CD4-positive, alpha-beta T cell treated with Interleukin-4 for 4 hours (primary cell): Measurements from ENCODE around the gene TPST1.

ENCODE experiments used
- DNase-seq: peaks from one replicate; pipeline ENCODE4 v3.0.0-alpha.2; 2020

TPST1 gene

DNA sequence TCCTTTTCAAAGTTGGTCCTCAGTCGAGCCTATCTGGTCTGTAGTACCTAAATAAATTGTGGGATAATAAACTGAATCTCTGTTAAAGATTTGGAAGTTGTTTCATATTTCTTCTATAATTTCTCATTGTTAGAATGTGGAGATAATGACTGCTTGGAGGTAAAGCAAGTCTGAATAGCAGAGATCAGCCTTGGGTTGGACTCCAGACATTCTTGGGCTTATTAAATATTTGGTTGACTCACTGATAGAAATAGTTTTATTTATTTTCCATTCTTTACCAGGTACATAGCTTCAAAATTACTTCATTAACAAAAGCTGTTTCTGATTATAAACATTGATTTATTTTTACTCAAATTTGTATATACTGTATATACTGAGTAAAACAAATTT lies 34.3 kb downstream of the TPST1 start:
- no peak for DNase-seq

DNA sequence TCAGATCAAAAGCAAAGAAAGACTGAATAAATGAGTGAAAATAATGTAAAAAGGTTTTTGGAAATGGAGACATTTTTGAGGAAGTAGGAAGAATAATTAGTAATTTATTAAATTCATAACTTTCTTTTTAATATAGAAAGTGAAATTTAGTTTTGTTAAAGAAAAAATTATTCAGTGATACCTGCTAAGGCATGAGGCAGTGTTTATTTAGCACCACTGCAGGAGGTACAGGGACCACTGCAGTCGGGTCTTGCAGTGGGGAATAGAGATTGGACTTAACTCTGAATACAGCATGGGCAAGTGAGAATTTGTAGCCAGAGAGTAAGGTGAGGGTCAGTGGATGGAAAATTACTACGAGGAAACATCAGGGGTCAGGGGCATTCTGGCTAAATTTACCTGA lies 39.9 kb downstream of the TPST1 start:
- DNase-seq = no peak

DNA sequence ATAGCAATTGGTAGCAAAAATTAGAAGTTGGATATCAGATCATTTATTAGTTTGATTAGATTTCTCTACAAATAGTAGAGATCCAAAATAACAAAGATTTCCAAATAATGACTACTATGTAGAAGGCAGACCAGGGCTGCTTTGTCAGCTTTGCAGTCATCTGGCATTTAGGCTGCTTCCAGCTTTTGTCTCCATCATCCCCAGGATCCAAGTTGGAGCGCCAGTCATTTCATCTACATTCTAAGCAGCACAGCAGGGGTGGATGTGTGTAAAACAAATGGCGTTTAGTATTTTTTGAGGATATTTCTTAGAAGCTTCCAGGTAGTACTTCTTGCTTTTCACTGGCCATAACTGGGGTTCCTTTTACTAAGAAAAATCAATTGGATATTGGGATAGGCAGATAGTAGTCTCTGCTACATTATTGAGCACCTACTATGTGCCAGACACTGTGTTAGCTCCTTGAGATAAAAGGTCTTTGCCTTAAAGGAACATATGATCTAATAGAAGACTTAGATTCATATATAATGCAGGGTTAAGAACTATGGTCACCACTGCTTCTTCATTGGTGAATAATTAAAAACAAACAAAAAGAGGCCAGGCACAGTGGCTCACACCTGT lies 41.5 kb downstream of the TPST1 start:
- no peak for DNase-seq

DNA sequence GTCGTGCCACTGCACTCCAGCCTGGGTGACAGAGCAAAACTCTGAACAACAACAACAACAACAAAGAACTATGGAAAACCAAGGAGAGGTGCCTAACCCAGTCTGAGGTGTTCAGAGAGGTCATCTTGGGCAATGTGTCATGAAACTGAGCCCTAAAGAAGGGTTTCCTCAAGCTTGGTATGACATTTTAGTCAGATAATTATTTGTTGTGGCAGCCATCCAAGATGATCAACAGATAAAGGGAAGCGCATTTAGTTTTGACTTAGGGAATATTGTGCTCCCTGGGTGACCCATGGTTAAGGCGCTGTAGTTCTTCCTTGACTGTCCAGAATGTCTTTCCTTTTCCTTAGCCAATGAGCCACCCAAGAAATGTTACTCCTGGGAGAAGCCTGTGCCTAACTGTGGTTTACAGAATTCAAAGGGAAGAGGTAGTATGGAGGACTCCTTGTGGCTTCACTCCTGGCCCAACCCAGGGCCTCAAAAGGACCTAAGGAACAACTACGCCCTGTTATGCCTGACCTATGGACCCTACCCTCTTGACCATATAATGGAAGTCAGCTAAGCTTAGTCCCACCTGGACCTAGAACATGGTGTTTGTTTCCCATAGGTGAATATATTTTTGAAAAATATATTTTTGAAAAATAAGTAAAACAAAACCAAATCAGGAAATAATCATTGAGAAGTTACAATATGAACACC lies 42.4 kb downstream of the TPST1 start:
- DNase-seq = no peak

DNA sequence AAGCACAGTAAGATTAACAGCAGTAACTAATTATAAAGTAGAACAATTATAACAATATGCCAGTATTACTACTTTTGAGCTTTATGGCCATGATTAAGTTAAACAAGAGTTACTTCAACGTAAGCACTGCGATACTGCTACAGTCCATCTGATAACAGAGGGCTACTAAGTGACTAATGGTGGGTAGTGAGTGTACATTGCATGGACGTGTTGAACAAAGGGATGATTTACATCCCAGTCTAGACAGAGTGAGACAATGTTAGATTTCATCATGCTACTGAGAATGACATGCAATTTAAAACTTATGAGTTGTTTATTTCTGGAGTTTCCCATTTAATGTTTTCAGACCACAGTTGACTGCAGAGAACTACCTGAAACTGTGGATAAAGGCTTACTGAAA lies 45.6 kb downstream of the TPST1 start:
- no peak for DNase-seq

DNA sequence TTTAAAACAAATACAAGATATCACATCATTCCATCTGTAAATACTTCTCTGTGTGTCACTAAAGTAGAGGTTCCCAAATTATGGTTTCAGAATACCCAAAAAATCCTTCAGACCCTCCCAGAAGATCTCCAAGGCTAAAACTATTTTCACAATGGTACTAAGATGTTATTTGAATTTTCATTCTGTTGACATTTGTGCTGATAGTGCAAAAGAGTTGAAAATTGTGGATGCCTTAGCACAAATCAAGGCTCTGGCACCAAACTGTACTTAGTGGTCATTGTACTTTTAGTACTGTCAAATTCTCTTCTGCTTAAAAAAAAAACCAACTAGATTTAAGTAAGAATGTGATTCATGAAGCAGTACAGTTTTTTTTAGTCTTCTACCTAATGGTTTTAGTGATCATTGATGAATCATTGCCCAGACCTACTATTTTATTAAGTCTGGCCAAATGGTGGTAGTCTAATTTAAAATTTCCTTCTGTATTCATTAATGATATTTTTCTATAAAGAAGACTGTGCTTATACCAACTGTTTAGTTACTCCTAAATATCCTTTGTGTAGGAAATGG lies 50.5 kb downstream of the TPST1 start:
- no peak for DNase-seq

DNA sequence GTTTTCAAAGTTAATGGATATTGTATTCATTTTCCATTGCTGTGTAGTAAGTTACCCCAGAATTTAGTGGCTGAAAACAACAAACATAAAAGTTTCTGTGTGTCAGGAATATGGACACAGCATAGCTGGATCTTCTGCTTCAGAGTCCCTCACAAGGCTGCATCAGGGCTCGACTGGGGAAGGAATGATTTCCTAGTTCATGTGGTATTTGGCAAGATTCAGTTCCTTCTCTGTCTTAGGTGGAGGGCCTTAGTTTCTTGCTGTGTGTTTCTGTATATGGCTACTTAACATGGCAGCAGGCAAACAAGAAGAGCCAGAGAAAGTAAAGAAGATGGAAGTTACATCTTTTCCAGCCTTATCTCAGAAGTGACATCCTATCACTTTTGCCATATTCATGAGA lies 51.1 kb downstream of the TPST1 start:
- no peak for DNase-seq

GRCh38 chr7:66257481-66257880 lies 52.3 kb downstream of the TPST1 start:
- no peak for DNase-seq

GRCh38 chr7:66258409-66258808 lies 53.3 kb downstream of the TPST1 start:
- DNase-seq = no peak

GRCh38 chr7:66261941-66262340 lies 56.8 kb downstream of the TPST1 start:
- no peak for DNase-seq

- no peak for DNase-seq
Observed at GRCh38 chr7:66263936-66264335, 58.8 kb downstream of the TPST1 start.

DNA sequence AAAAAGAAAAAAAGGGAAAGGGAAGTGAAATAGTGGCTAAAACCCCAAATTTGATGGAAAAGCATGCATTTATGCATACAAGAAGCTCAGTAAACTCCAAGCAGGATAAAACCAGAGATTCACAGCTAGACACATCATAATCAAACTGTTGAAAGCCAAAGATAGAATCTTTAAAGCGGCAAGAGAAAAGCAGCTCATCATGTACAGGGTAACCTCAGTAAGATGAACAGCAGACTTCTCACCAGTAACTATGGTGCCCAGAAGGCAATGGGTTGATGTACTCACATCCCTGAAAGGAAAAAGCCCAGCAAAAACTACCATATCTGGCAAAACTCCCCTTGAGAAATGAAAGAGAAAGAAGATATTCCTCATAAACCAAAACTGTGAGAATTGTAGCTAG lies 60.4 kb downstream of the TPST1 start:
- no peak for DNase-seq

DNA sequence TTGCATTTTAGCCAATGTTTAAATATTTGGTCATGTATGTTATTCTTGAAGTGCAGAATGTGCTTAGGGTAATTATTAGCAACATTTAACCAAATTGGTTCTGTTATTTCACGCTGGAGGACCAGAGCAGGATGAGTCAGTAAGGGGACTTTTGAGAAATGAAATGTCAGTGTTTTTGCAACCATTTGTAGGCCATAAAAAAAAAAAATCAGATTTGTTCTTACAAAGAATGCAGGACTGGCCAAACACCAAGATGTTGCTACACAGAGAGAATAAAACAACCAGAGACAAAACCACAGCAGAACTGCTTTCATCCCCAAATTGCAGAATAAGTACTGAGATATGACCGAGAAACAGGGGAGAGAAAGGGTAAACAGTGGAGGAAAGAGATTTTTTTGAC lies 62.1 kb downstream of the TPST1 start:
- no peak for DNase-seq

DNA sequence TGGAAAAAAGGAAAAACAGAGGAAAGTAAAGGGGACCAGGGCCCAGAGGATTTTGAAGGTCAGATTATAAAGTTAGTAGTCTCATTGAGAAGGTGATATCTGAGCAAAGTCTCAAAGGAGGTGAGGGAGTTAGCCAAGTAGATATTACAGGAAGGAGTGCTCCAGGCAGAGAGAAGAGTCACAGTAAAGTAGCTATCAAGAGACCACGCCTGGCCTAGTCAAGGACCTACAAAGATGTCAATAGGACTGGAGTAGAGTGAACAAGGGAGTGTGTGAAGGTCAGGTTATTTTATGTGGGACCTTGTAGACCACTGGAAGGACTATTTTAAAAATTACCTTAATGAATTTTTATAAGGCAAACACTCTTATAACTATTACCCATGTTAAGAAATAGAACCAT lies 64.8 kb downstream of the TPST1 start:
- DNase-seq = no peak

DNA sequence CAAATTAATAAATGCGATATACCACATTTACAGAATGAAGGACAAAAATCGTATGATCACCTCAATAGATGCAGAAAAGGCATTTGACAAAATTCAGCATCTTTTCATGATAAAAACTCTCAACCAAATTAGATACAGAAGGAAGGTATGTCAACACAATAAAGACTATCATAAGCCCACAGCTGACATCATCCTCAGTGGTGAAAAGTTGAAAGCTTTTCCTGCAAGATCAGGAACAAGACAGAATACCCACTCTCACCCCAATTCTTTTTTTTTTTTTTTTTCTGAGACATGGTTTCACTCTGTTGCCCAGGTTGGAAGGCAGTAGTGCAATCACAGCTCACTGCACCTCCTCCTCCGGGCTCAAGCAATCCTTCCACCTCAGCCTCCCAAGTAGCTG lies 67.2 kb downstream of the TPST1 start:
- no peak for DNase-seq

GRCh38 chr7:66276363-66276762 lies 71.2 kb downstream of the TPST1 start:
- DNase-seq = no peak

- DNase-seq = no peak
Observed at GRCh38 chr7:66277492-66277891, 72.4 kb downstream of the TPST1 start.

DNA sequence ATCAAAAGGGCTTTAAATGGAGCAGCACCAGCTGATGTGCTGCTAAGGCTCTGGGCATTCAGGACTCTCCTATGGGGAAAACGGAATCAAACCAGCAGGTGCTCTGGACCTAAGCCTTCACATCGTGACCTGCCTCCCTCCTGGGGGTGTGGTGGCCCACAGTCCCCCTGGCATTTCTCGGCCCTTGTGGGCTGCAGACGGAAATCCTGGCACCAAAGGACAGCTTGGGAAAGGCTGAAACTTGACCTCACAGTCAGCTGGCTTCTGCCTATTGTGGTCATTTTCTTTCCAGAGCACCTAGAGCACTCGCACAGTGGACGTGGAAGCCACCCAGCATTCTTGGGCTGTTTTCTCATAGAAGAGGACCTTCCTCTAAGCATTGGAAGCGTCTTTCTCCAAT lies 74.8 kb downstream of the TPST1 start:
- no peak for DNase-seq

- no peak for DNase-seq
Observed at GRCh38 chr7:66281678-66282590, 76.8 kb downstream of the TPST1 start.

DNA sequence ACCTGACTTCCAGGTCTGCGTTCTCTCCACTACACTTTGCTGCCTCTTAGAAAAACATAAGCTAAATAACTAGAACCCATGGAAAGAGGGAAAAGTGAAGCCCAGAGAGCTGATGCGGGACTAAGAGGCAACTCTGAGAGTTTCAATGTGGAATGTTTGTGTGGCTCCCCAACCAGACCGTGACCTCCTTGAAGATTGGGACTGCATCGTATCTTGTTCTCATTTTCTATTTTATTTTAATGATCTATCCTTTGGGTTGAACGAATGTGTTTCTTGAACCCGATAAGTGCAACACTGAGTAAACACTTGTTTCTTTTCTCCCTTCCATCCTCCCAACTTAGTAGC lies 77.4 kb downstream of the TPST1 start:
- DNase-seq = no peak

- no peak for DNase-seq
Observed at GRCh38 chr7:66283003-66283920, 78.1 kb downstream of the TPST1 start.

DNA sequence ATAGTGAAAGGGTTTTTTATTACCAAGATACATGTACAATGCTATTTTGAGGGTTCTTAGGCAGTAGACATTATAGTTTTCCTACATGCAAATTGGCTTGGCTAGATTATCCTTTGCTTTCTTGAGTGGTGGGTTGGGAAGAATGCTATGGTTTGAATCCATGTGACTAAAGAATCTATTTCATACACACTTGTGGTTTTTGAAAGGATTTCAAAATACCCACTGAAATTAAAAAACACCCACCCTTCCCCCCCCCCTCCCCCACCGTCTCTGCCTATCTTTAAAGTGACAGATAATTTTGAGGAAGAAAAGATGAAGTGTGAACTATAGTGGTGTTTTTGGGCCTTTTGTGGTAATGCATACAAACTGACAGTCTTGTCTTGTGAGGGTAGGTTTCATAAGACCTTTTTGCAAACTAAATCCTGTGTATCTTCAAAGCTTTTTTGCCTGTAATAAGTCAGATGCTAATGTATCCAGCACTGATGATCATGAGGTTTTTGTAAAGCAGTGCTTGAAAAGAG lies 90.9 kb downstream of the TPST1 start:
- DNase-seq = no peak
